Measurements from ENCODE around the gene DAPK1.

The DAPK1 gene

GRCh38 chr9:87656485-87656884 lies 158.8 kb downstream of the DAPK1 start:
- H3K4me1 Mint-ChIP-seq = peaks cover 8% of the 10 kb centered on the region
- peaks cover 58% of the 10 kb centered on the region for H3K36me3 Mint-ChIP-seq (ENCODE audit: low read depth)
- H3K27me3 Mint-ChIP-seq (ENCODE audit: low read depth) = no peaks in the 10 kb centered on the region
- peak overlapping the region; percentile 30 to 67 (median 63) for H3K27ac Mint-ChIP-seq
- no peak overlapping the region for H3K4me3 Mint-ChIP-seq
- no peaks in the 10 kb centered on the region for H3K9me3 Mint-ChIP-seq
- TF ChIP-seq, protein P1, sequence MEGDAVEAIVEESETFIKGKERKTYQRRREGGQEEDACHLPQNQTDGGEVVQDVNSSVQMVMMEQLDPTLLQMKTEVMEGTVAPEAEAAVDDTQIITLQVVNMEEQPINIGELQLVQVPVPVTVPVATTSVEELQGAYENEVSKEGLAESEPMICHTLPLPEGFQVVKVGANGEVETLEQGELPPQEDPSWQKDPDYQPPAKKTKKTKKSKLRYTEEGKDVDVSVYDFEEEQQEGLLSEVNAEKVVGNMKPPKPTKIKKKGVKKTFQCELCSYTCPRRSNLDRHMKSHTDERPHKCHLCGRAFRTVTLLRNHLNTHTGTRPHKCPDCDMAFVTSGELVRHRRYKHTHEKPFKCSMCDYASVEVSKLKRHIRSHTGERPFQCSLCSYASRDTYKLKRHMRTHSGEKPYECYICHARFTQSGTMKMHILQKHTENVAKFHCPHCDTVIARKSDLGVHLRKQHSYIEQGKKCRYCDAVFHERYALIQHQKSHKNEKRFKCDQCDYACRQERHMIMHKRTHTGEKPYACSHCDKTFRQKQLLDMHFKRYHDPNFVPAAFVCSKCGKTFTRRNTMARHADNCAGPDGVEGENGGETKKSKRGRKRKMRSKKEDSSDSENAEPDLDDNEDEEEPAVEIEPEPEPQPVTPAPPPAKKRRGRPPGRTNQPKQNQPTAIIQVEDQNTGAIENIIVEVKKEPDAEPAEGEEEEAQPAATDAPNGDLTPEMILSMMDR (IDR thresholded peaks at IDR 0.05; ENCODE audit: unreplicated experiment in 3 of 3) = peak in 1 of 3 experiments; percentile 27

DNA sequence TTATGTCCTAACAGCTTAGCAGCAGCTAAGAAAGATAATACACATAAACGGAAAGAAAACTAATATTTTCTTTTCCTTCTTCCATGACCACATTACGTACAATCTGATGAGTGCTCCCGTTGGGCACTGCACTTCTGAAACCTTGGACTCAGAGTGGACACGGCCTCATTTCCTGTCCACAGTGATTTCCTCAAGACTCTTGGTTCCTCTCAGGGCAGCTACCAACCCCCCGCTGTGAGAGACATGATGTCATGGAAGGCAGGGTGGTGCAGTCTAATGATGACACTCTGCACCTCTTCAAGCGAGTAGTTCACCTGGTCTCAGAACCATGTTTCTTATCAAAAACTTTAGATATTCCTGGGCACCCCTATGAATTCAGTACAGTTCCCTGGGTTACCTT lies 159.5 kb downstream of the DAPK1 start:
- Mint-ChIP-seq H3K9me3 (no peaks in the 10 kb centered on the region), H3K4me1 (peaks cover 8% of the 10 kb centered on the region), H3K4me3 (no peak overlapping the region), H3K27me3 (ENCODE audit: low read depth) (no peaks in the 10 kb centered on the region), H3K36me3 (ENCODE audit: low read depth) (peaks cover 63% of the 10 kb centered on the region), H3K27ac (no peak overlapping the region)
- TF ChIP-seq, protein P1 (IDR thresholded peaks at IDR 0.05; ENCODE audit: unreplicated experiment in 3 of 3) = no peak

- H3K9me3 Mint-ChIP-seq = no peaks in the 10 kb centered on the region
- peak overlapping the region in 1 of 3 experiments; percentile 70 for H3K27ac Mint-ChIP-seq
- no peaks in the 10 kb centered on the region for H3K27me3 Mint-ChIP-seq (ENCODE audit: low read depth)
- H3K36me3 Mint-ChIP-seq (ENCODE audit: low read depth) = peaks cover 65% of the 10 kb centered on the region
- peaks cover 10% of the 10 kb centered on the region for H3K4me1 Mint-ChIP-seq
- no peak overlapping the region for H3K4me3 Mint-ChIP-seq
- TF ChIP-seq, protein P1 (IDR thresholded peaks at IDR 0.05; ENCODE audit: unreplicated experiment in 3 of 3) = no peak
These were observed 160.2 kb downstream of the DAPK1 start for GRCh38 chr9:87657893-87658292.

- Mint-ChIP-seq H3K36me3 (ENCODE audit: low read depth) (peaks cover 62% of the 10 kb centered on the region), H3K4me1 (peaks cover 14% of the 10 kb centered on the region), H3K27me3 (ENCODE audit: low read depth) (no peaks in the 10 kb centered on the region), H3K4me3 (no peak overlapping the region), H3K9me3 (no peaks in the 10 kb centered on the region), H3K27ac (peak overlapping the region in 1 of 3 experiments; percentile 70)
- TF ChIP-seq, protein P1 (IDR thresholded peaks at IDR 0.05; ENCODE audit: unreplicated experiment in 3 of 3) = no peak
These were observed 160.8 kb downstream of the DAPK1 start for GRCh38 chr9:87658511-87658910.

GRCh38 chr9:87659534-87660419 lies 162.1 kb downstream of the DAPK1 start:
- Mint-ChIP-seq H3K27ac (no peak overlapping the region), H3K36me3 (ENCODE audit: low read depth) (peaks cover 69% of the 10 kb centered on the region), H3K4me1 (peaks cover 14% of the 10 kb centered on the region), H3K27me3 (ENCODE audit: low read depth) (no peaks in the 10 kb centered on the region), H3K4me3 (no peak overlapping the region), H3K9me3 (no peaks in the 10 kb centered on the region)
- TF ChIP-seq, protein P1 (IDR thresholded peaks at IDR 0.05; ENCODE audit: unreplicated experiment in 3 of 3) = no peak

DNA sequence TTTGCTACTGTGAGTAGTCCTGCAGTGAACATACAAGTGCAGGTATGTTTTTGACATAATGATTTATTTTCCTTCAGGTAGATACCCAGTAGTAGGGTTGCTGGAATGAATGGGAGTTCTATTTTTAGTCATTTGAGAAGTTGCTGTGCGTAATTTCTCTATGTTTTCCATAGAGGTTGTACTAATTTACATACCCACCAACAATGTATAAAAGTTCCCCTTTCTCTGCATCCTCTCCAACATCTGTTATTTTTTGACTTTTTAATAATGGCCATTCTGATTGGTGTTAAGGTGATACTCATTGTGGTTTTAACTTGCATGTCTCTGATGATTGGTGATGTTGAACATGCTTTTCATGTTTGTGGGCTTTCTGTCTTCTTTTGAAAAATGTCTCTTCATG lies 163.6 kb downstream of the DAPK1 start:
- Mint-ChIP-seq H3K27me3 (ENCODE audit: low read depth) (no peaks in the 10 kb centered on the region), H3K36me3 (ENCODE audit: low read depth) (peaks cover 78% of the 10 kb centered on the region), H3K27ac (no peak overlapping the region), H3K4me3 (no peak overlapping the region), H3K4me1 (peaks cover 12% of the 10 kb centered on the region), H3K9me3 (no peaks in the 10 kb centered on the region)
- TF ChIP-seq, protein P1 (IDR thresholded peaks at IDR 0.05; ENCODE audit: unreplicated experiment in 3 of 3) = no peak
